GM12865 (cell line): ENCODE data around the gene ELMO1.

Experiments used
- DNase-seq: peaks from one replicate; pipeline ENCODE4 v3.0.0; 2010; ENCODE audit warnings: low read depth
- H3K4me3 ChIP-seq: 2 replicates; pipeline ENCODE4 v1.5.1; 2011; ENCODE audit warnings: mild to moderate bottlenecking, low read depth, low read length, control low read depth
- CTCF ChIP-seq: IDR thresholded peaks from 2 replicates; pipeline ENCODE4 v1.5.1; 2011; ENCODE audit warnings: low read length, control low read depth, low read depth, inconsistent platforms; ENCODE audit not compliant: insufficient read depth; ENCODE audit errors: missing control alignments

Gene ELMO1

GRCh38 chr7:37201003-37201875, 247.4 kb downstream of the ELMO1 start:
- peak; percentile 84 for TF ChIP-seq CTCF
- peak; percentile 77 for DNase-seq
- no peak overlapping the region for H3K4me3 ChIP-seq

DNA sequence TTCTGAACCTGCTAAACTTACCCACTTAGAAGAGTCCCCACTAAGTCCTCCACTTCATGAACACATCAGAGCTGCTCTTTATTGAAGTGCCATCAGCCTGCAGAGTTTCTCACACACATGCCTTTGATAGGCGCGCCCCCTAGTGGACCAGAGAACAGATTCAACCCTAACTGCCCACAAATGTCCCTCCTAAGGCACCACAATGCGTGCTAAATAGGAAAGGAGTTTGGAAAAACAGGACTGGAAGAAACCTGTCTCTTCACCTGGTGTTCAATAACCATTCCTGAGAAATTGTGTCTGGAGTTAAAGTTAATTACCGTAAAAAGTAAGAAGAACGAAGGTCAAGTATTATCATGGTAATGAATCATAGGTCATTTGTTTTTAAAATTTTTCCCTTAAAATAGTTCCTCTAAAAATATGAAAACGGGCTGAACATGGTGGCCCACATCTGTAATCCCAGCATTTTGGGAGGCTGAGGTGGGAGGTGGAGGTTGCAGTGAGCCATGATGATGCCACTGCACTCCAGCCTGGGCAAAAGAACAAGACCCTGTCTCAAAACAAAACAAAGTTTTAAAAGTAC, 249.7 kb downstream of the ELMO1 start:
- H3K4me3 ChIP-seq = no peak overlapping the region
- TF ChIP-seq CTCF = peak; percentile 91
- peak; percentile 78 for DNase-seq

DNA sequence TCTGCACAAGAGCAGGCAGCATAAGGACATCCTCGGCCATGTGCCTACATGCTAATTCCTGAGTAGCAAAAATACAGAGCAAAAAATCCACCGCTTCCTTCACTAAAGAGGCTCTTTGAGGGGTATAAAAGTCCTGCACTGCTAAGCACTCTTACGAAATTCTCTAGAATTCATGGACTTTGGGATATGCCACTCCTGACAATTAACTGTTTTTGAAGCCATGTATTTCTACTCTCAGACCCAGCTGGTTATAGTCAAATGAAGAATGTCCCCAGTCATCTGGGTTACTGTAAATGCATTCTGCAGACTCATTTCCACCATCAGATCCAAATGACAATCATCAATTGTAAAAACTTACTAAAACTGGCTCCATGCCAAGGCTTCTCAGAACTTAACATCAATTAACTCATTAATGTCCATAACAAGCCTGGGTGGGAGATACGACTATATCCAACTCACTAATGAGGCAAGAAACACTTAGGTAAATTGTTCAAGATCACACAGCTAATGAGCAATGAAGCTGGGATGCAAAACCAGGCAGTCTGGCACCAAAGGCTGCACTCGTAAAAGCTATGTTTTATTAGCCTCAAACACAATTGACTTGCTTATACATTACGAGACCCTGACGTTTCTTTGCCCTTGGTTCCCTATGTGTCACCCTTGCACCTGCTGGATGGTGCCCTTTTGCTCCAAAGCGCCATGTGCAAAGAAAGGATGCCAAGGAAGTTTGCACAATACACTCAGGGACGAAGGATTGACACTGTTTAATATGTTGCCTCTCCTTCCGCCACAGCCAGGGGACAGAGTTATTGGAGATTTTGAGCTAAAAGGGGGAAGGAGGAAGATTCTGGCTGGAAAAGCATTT, 250.4 kb downstream of the ELMO1 start:
- no peak for DNase-seq
- no peak for TF ChIP-seq CTCF
- H3K4me3 ChIP-seq = no peak overlapping the region

GRCh38 chr7:37197108-37197507, 251.6 kb downstream of the ELMO1 start:
- no peak overlapping the region for H3K4me3 ChIP-seq
- no peak for DNase-seq
- no peak for TF ChIP-seq CTCF

DNA sequence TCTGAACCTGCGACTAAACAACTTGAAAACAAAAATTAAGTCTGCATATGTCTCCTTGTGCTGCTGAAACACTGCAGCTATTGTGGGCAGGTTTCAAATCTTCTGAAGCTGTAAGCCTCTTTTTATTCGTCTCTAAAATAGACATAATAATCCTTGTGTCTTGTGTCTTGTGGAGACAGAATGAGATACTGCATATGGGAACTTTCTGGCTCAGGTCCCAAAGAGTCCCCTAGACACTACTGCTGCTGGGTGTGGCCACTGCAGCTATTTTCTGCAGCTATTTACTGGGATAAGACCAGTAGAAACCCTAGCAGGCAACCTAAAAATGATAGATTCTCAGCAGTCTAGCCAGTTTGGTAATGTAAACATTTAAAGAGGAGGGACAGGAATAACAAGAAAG, 252.0 kb downstream of the ELMO1 start:
- no peak overlapping the region for H3K4me3 ChIP-seq
- TF ChIP-seq CTCF = no peak
- no peak for DNase-seq

DNA sequence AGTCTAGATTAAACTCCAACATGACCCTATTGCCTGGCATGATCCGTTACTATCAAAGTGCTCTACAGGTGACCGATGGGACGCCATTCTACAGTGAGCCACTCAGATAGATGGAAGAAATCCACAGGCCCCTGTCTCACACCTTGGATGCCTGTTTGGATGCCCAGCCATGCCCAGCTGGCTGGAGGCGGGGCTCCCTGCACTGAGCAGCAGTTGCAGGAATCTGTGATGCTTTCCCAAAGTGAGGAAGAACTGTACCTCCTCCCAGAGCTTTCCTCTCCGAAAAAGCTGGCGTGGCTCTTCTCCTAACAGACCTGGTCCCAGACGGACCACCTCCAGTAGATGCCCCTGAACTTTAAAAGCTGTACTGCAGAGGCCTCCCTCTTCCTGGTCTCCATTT, 253.3 kb downstream of the ELMO1 start:
- no peak for DNase-seq
- TF ChIP-seq CTCF = no peak
- no peak overlapping the region for H3K4me3 ChIP-seq
